ENCODE measurements around the gene GLYATL1B. TPM values are rescaled to one million over a fixed set of nuclear protein-coding genes. Genes with fewer than 3 reads are reported as not detected.

The GLYATL1B gene
- total and polyA plus RNA-seq, 10 of the 15 experiments (the other 5 are each of a cell fraction or from before 2014, with no cell fraction given) = 0.10 to 1.7 (median 0.24) TPM; not detected in 4

- no peaks in the 10 kb centered on the region for H3K36me3 ChIP-seq (ENCODE audit: control insufficient read depth in 2 of 2, insufficient read depth in 2 of 2, low read length in 1 of 2)
- FAIRE-seq (peak; percentile 41), ATAC-seq (peak; percentile 78), DNase-seq (ENCODE audit: low read depth, low spot score) (peak; percentile 74)
- peak overlapping the region; percentile 82 for H3K4me2 ChIP-seq (ENCODE audit: control insufficient read depth, insufficient read depth)
- BruUV-seq (replicated peaks) = no TSS peak
- WGBS (ENCODE audit: insufficient coverage, insufficient replicate concordance, low lambda C conversion rate, missing lambda C conversion rate) = under 1% methylated on average over 23 of the region's 23 CpGs
- SMC1A ChIA-PET (ENCODE audit: uncharacterized antibody, unreplicated experiment) = interaction anchor here (1.0 to 1.3 kb wide), 3 partner anchors 9 to 44 kb away, joined by 3 to 5 read pairs (median 3); no protein-coding TSS in a partner anchor
- H3K79me2 ChIP-seq (ENCODE audit: control insufficient read depth, insufficient read depth, low read length) = peaks cover 5% of the 10 kb centered on the region
- H3K9me3 ChIP-seq (replicated peaks; ENCODE audit: control insufficient read depth, insufficient read depth, low read length) = no peaks in the 10 kb centered on the region
- CTCF ChIA-PET = interaction anchor here (0.6 to 3.6 kb wide), 15 partner anchors 8 to 455 kb away, joined by 3 to 23 read pairs (median 4); no protein-coding TSS in a partner anchor
- in situ Hi-C loops (cut with MboI) = loop anchor here (5.0 to 10.0 kb wide), 2 partner anchors 455 to 528 kb away; partner anchors contain the start of genes LPXN and ZFP91
- H3K4me1 ChIP-seq (ENCODE audit: control insufficient read depth, insufficient read depth, low read length) = peaks cover 16% of the 10 kb centered on the region
- peak overlapping the region; percentile 79 for H3K27ac ChIP-seq (ENCODE audit: control insufficient read depth, insufficient read depth)
- H2AFZ ChIP-seq (ENCODE audit: control insufficient read depth, low read depth, low read length) = peak overlapping the region; percentile 91
- peak overlapping the region; percentile 65 for H3K9ac ChIP-seq (ENCODE audit: control insufficient read depth, insufficient read depth, low read length)
- RAD21 ChIA-PET (ENCODE audit: unreplicated experiment) = interaction anchor here (0.7 to 2.0 kb wide), 9 partner anchors 9 to 302 kb away, joined by 3 to 6 read pairs (median 4); no protein-coding TSS in a partner anchor
- no peaks in the 10 kb centered on the region for H3K27me3 ChIP-seq (replicated peaks in 1 of 2; ENCODE audit: control insufficient read depth in 2 of 2, insufficient read depth in 2 of 2, low read length in 1 of 2)
- intact Hi-C loops (cut with micrococcal nuclease; ENCODE audit: unreplicated experiment) = loop anchor here (1.0 to 10.0 kb wide), 2 partner anchors 42 to 182 kb away; no protein-coding TSS in a partner anchor
- POLR2A ChIA-PET = interaction anchor here (0.7 to 1.0 kb wide), 2 partner anchors 9 to 38 kb away, joined by 3 to 4 read pairs; no protein-coding TSS in a partner anchor
- peak overlapping the region; percentile 72 for H3K4me3 ChIP-seq
- no peaks in the 10 kb centered on the region for H4K20me1 ChIP-seq (ENCODE audit: control insufficient read depth, insufficient read depth)
- peak; percentile 70; the same call in 1 of the 2 replicates for TF ChIP-seq SMAD5 (IDR thresholded peaks at IDR 0.05; ENCODE audit: low read depth)
- TF ChIP-seq MTA2 (IDR thresholded peaks at IDR 0.05; ENCODE audit: low read depth) = 0 out of 2 replicates have a peak, but pooled peaks have one; percentile 23
- peak; percentile 75 for TF ChIP-seq CREM (IDR thresholded peaks at IDR 0.05; ENCODE audit: low read depth)
- TF ChIP-seq SMAD1 (IDR thresholded peaks at IDR 0.05; ENCODE audit: low read depth, partially characterized antibody) = no peak
- 0 out of 2 replicates have a peak, but pooled peaks have one; percentile 21 for TF ChIP-seq GATAD2B (conservative IDR thresholded peaks at IDR 0.05; ENCODE audit: low read depth)
- peak; percentile 68; the same call in 1 of the 2 replicates for TF ChIP-seq PML (IDR thresholded peaks at IDR 0.05; ENCODE audit: low read length)
- TF ChIP-seq KLF5 (IDR thresholded peaks at IDR 0.05; ENCODE audit: partially characterized antibody) = peak; percentile 28
- TF ChIP-seq SUPT20H (IDR thresholded peaks at IDR 0.05; ENCODE audit: borderline replicate concordance, control insufficient read depth, low read depth, low read length) = no peak
- no peak for TF ChIP-seq ZBTB11 (CRISPR knock-in tag; IDR thresholded peaks at IDR 0.05)
- TF ChIP-seq CBX3 (IDR thresholded peaks at IDR 0.05; ENCODE audit: borderline replicate concordance, low read depth) = no peak
- TF ChIP-seq NFYB (IDR thresholded peaks at IDR 0.05; ENCODE audit: insufficient read depth, low read depth, low read length) = no peak
- TF ChIP-seq MAX (IDR thresholded peaks at IDR 0.05; ENCODE audit: low read depth, low read length) = peak; percentile 49; the same call in 1 of the 2 replicates
- TF ChIP-seq ESRRA (IDR thresholded peaks at IDR 0.05; ENCODE audit: low read length) = no peak
- TF ChIP-seq CREB1 (IDR thresholded peaks at IDR 0.05; ENCODE audit: low read depth) = peak; percentile 67
- no peak for TF ChIP-seq SREBF2 (IDR thresholded peaks at IDR 0.05; ENCODE audit: low read length)
- no peak for TF ChIP-seq USF2 (IDR thresholded peaks at IDR 0.05; ENCODE audit: borderline replicate concordance, low read depth, low read length)
- TF ChIP-seq ZNF207 (IDR thresholded peaks at IDR 0.05; ENCODE audit: borderline replicate concordance) = no peak
- TF ChIP-seq POLR2AphosphoS5 (IDR thresholded peaks at IDR 0.05; ENCODE audit: low read length) = peak; percentile 69
- TF ChIP-seq POU2F2 (IDR thresholded peaks at IDR 0.05; ENCODE audit: borderline replicate concordance, low read depth, low read length) = no peak
- TF ChIP-seq LARP7 (IDR thresholded peaks at IDR 0.05) = no peak
- TF ChIP-seq HDGF (IDR thresholded peaks at IDR 0.05) = peak; percentile 23; the same call in 1 of the 2 replicates
- peak; percentile 45; the same call in 1 of the 2 replicates for TF ChIP-seq ZBED1 (IDR thresholded peaks at IDR 0.05; ENCODE audit: borderline replicate concordance)
Measured at GRCh38 chr11:59102259-59102765, 16.2 kb downstream of the GLYATL1B start.

Data from GM12878 (cell line).